Calu3 (cell line): Measurements from ENCODE around the gene MYOF. TPM values are rescaled to one million over a fixed set of nuclear protein-coding genes. Genes with fewer than 3 reads are reported as not detected.
A peak's percentile ranks its signal among the peaks of the same experiment; 100 is the strongest.

Experiments used
- BruUV-seq: library from RNA; stranded (reverse); fragments of 400-500 nt; replicated peaks from 2 replicates; lab custom pipeline; 2021; lab: Mats Ljungman, UMichigan
- CTCF ChIA-PET: fragments of 300-600 bp; sonication (Branson Sonifier 250); formaldehyde crosslinking; loops from one replicate; lab custom pipeline; 2022; ENCODE audit warnings: antibody characterized with exemption; lab: Charles Lee
- DNase-seq: peaks from one replicate; pipeline ENCODE4 v3.0.0; 2022
- H3K27ac Mint-ChIP-seq: one replicate; pipeline ENCODE4 v1.8.0; 2022; ENCODE audit warnings: mixed read lengths; ENCODE audit not compliant: unreplicated experiment
- H3K27me3 Mint-ChIP-seq: one replicate; pipeline ENCODE4 v1.8.0; 2022; ENCODE audit warnings: mixed read lengths; ENCODE audit not compliant: unreplicated experiment
- H3K36me3 Mint-ChIP-seq: one replicate; pipeline ENCODE4 v1.8.0; 2022; ENCODE audit warnings: mild to moderate bottlenecking, moderate library complexity, mixed read lengths; ENCODE audit not compliant: insufficient read depth, unreplicated experiment
- H3K4me1 Mint-ChIP-seq: one replicate; pipeline ENCODE4 v1.8.0; 2022; ENCODE audit warnings: mild to moderate bottlenecking, low read depth, mixed read lengths; ENCODE audit not compliant: unreplicated experiment
- H3K4me3 Mint-ChIP-seq: one replicate; pipeline ENCODE4 v1.8.0; 2022; ENCODE audit warnings: mild to moderate bottlenecking, low read depth, moderate library complexity, mixed read lengths; ENCODE audit not compliant: unreplicated experiment
- H3K9me3 Mint-ChIP-seq: one replicate; pipeline ENCODE4 v1.8.0; 2022; ENCODE audit warnings: low read depth, mixed read lengths; ENCODE audit not compliant: unreplicated experiment
- CTCF ChIP-seq: fragments of 200-600 bp; IDR thresholded peaks from one replicate; pipeline ENCODE4 v1.8.0; 2022; ENCODE audit warnings: antibody characterized with exemption; ENCODE audit not compliant: unreplicated experiment
- intact Hi-C: fragments of 100-400 bp; cut with micrococcal nuclease; formaldehyde crosslinking; loops from one replicate; pipeline ENCODE4 v1.10.0; 2022; ENCODE audit not compliant: unreplicated experiment
- total RNA-seq: library from RNA; stranded (reverse); gene quantifications from 2 replicates; pipeline ENCODE4 v1.2.3, GENCODE V29; 2022

MYOF gene
- total RNA-seq, 1 experiment from 2014 or later, result 474 TPM

- BruUV-seq, result no TSS peak
- no peak for DNase-seq
- H3K27me3 Mint-ChIP-seq, result no peaks in the 10 kb centered on the region
- CTCF ChIA-PET, result no interaction called here
- H3K4me1 Mint-ChIP-seq, result peaks cover 10% of the 10 kb centered on the region
- peaks cover 77% of the 10 kb centered on the region for H3K36me3 Mint-ChIP-seq
- no peaks in the 10 kb centered on the region for H3K9me3 Mint-ChIP-seq
- intact Hi-C loops, result no loop called here
- no peak overlapping the region for H3K27ac Mint-ChIP-seq
- TF ChIP-seq CTCF, result no peak
- no peak overlapping the region for H3K4me3 Mint-ChIP-seq
Observed at GRCh38 chr10:93397020-93397419, 85.1 kb downstream of the MYOF start.

- intact Hi-C loops, result no loop called here
- peaks cover 77% of the 10 kb centered on the region for H3K36me3 Mint-ChIP-seq
- CTCF ChIA-PET, result interaction anchor here (0.6 kb wide), 1 partner anchor 34 kb away, joined by 3 read pairs; no protein-coding TSS in a partner anchor
- DNase-seq, result no peak
- no peak overlapping the region for H3K27ac Mint-ChIP-seq
- no peaks in the 10 kb centered on the region for H3K9me3 Mint-ChIP-seq
- TF ChIP-seq CTCF, result no peak
- no TSS peak for BruUV-seq
- peaks cover 17% of the 10 kb centered on the region for H3K4me1 Mint-ChIP-seq
- H3K27me3 Mint-ChIP-seq, result no peaks in the 10 kb centered on the region
- no peak overlapping the region for H3K4me3 Mint-ChIP-seq
Observed at GRCh38 chr10:93393211-93393610, 88.9 kb downstream of the MYOF start.

- H3K36me3 Mint-ChIP-seq, result peaks cover 77% of the 10 kb centered on the region
- peaks cover 11% of the 10 kb centered on the region for H3K4me1 Mint-ChIP-seq
- H3K27me3 Mint-ChIP-seq, result no peaks in the 10 kb centered on the region
- H3K9me3 Mint-ChIP-seq, result no peaks in the 10 kb centered on the region
- no TSS peak for BruUV-seq
- H3K4me3 Mint-ChIP-seq, result no peak overlapping the region
- H3K27ac Mint-ChIP-seq, result no peak overlapping the region
- intact Hi-C loops, result no loop called here
- DNase-seq, result no peak
- no peak for TF ChIP-seq CTCF
- CTCF ChIA-PET, result no interaction called here
Observed at GRCh38 chr10:93392121-93392520, 90.0 kb downstream of the MYOF start.

- no TSS peak for BruUV-seq
- no peak for TF ChIP-seq CTCF
- intact Hi-C loops, result no loop called here
- Mint-ChIP-seq H3K36me3 (peaks cover 85% of the 10 kb centered on the region), H3K4me3 (no peak overlapping the region), H3K9me3 (no peaks in the 10 kb centered on the region), H3K27ac (peak overlapping the region; percentile 60), H3K27me3 (no peaks in the 10 kb centered on the region), H3K4me1 (peaks cover 11% of the 10 kb centered on the region)
- CTCF ChIA-PET, result no interaction called here
- no peak for DNase-seq
Observed at GRCh38 chr10:93390306-93391090, 91.6 kb downstream of the MYOF start.
